ENCODE measurements around the gene ARVCF. TPM values are rescaled to one million over a fixed set of nuclear protein-coding genes. Genes with fewer than 3 reads are reported as not detected.

ARVCF gene
- total and polyA plus RNA-seq, 9 of the 15 experiments (the other 6 are each of a cell fraction or from before 2014, with no cell fraction given) = 0.03 to 97.4 (median 15.6) TPM

DNA sequence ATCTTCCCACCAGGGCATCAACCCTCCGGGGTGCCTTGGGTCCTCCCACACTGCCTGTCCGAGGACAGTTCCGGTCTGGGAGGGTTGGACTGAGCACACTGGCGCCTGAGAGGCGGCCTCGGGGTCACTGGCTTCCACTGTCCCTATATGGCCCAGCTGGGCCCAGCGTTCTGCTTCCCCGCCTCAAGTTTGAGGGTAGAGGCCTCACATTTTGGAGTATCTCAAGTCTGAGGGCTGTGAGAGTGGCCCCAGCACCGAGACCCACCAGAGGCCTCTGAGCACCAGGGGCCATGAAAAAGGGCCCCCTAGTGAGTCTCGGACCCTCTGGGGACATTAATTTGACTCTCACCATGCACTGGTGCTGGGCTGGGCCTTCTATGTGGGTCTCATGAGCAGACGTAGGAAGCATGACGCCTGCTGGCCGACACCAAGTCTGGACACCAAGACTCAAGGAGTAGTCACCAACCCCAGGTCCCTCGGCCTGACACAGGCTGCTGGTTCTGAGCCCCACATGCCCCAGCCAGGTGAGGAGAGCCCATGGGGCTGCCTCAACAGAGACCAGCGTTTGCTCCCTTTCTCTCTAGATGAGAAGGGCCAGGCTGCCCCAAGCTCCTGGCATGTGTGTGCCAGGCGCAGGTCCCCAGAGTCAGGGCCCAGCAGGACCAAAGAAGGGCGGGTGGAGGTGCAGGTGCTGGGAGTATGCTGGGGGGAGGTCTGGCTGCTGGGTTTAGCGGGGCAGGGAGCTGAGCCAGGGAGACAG, 27.5 kb downstream of the ARVCF start (continued):
- TF ChIP-seq ZNF609 (CRISPR knock-in tag; IDR thresholded peaks at IDR 0.05; ENCODE audit: borderline replicate concordance) (no peak), MITF (IDR thresholded peaks at IDR 0.05) (no peak), HDAC3 (IDR thresholded peaks at IDR 0.05; ENCODE audit: borderline replicate concordance, partially characterized antibody) (no peak), NCOA2 (IDR thresholded peaks at IDR 0.05; ENCODE audit: partially characterized antibody in 2 of 2) (no peak), ZBTB8A (IDR thresholded peaks at IDR 0.05; ENCODE audit: partially characterized antibody) (no peak), FUS (optimal IDR thresholded peaks at IDR 0.05; ENCODE audit: low read depth, low read length) (no peak), TARDBP (IDR thresholded peaks at IDR 0.05) (no peak), SAFB2 (IDR thresholded peaks at IDR 0.05; ENCODE audit: borderline replicate concordance, low read depth, low read length, severe bottlenecking) (no peak), ZNF551 (CRISPR knock-in tag; IDR thresholded peaks at IDR 0.05) (no peak), THRAP3 (IDR thresholded peaks at IDR 0.05; ENCODE audit: borderline replicate concordance) (no peak), TAF7 (tag; IDR thresholded peaks at IDR 0.05) (no peak; the same call in 1 of the 2 replicates), GABPA (tag; conservative IDR thresholded peaks at IDR 0.05; ENCODE audit: low read depth) (no peak), LARP7 (IDR thresholded peaks at IDR 0.05) (no peak), ZFP30 (CRISPR knock-in tag; IDR thresholded peaks at IDR 0.05; ENCODE audit: borderline replicate concordance) (no peak)
- TF ChIP-seq, protein P1, sequence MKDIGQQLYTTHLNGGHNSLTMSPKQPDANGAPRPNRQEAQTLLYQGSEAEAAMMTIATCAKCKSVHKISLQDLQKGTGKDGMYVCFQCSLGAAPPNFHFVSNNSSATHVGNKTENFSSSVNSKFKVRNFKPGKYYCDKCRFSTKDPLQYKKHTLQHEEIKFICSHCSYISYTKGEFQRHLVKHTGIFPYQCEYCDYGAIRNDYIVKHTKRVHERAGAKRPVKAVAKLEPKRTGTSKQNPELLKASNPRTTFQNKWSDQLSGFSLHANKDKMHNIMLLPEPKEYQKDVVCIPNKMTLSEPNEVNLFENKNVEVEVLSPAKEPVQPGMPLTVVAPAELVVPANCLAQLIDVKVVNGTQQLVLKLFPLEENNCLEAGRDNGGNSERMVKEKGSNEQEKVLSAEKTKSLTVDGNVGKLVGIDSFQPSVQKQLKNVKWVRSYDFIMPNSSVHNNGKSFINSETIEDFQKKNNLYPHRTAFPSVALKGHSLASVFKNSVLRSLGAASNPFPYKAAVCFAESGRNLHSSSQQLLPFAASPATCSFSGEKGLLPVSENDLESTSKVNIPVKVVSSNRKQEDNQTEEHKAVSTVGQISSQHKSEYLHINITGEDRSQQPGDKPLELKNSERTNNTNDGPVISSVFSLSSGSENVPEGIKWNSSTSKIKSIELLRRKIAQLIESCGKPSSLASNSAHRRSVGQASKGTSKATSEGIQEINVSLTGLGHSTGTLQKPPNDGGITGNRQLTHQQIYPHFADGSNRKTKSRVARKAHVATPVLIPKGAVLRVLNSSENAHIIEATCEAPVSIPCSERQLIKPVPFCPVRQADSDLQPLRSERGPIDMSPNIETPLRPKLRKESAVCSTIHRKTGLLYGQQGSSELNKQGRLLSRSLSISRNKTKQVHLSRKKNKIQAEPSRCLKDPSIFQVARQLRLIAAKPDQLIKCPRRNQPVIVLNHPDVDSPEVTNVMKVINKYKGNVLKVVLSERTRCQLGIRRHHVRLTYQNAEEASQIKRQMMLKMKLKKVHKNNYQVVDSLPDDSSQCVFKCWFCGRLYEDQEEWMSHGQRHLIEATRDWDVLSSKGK (CRISPR knock-in tag; IDR thresholded peaks at IDR 0.05) = no peak
- TF ChIP-seq, protein P2, sequence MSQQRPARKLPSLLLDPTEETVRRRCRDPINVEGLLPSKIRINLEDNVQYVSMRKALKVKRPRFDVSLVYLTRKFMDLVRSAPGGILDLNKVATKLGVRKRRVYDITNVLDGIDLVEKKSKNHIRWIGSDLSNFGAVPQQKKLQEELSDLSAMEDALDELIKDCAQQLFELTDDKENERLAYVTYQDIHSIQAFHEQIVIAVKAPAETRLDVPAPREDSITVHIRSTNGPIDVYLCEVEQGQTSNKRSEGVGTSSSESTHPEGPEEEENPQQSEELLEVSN (IDR thresholded peaks at IDR 0.05; ENCODE audit: borderline replicate concordance in 1 of 2, extremely low read depth in 1 of 2, insufficient read depth in 1 of 2, insufficient read length in 1 of 2, low read depth in 1 of 2, low read length in 1 of 2, poor library complexity in 1 of 2, severe bottlenecking in 1 of 2) = peak in 1 of 2 experiments; percentile 31

Data from K562 (cell line).